Measurements from ENCODE around the gene LCORL. TPM values are rescaled to one million over a fixed set of nuclear protein-coding genes. Genes with fewer than 3 reads are reported as not detected.
A peak's percentile ranks its signal among the peaks of the same experiment; 100 is the strongest.

LCORL gene
- total RNA-seq, 1 experiment from 2014 or later: 14.1 TPM

DNA sequence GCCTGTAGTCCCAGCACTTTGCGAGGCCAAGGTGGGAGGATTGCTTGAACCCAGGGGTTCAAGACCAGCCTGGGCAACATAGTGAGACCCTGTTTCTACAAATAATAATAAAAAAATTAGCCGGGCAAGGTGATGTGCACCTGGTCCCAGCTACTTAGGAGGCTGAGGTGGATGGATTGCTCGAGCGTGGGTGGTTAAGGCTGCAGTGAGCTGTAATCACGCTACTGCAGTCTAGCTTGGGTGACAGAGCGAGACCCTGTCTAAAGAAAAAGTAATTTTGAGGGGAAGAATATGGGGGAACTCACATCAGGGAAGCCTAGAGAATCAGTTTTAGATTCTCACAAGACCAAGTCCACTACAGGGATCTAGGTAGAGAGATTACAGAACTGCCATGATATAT is 28.9 kb upstream of the LCORL start:
- CTCF ChIA-PET: interaction anchor here (0.7 kb wide), 1 partner anchor 9 kb away, joined by 3 read pairs; no protein-coding TSS in a partner anchor
- no TSS peak for BruUV-seq (replicated peaks)

DNA sequence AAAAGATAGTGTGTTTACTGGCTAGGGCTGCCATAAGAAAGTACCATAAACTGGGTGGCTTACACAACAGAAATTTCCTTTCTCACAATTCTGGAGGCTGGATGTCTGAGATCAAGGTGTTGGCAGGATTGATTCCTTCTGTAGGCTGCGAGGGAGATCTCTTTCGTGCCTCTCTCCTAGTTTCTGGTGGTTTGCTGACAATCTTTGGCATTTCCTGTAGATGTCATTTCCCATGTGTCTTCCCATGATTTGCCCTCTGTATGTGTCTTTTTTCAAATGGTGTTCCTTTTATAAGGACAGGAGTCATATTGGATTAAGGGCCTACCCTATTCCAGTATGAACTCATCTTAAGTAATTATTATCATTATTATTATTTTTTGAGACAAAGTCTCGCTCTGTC is 27.9 kb upstream of the LCORL start:
- ChIA-PET POLR2A (no interaction called here), CTCF (no interaction called here)
- DNase-seq (ENCODE audit: unreplicated experiment): no peak
- Mint-ChIP-seq H3K4me3 (ENCODE audit: unreplicated experiment) (no peak overlapping the region), H3K27ac (ENCODE audit: low read depth, unreplicated experiment) (no peak overlapping the region), H3K27me3 (ENCODE audit: insufficient read depth, unreplicated experiment) (no peaks in the 10 kb centered on the region), H3K4me1 (ENCODE audit: insufficient read depth, unreplicated experiment) (peaks cover 6% of the 10 kb centered on the region), H3K36me3 (ENCODE audit: insufficient read depth, unreplicated experiment) (no peaks in the 10 kb centered on the region), H3K9me3 (ENCODE audit: unreplicated experiment) (no peaks in the 10 kb centered on the region)
- TF ChIP-seq, protein P1, sequence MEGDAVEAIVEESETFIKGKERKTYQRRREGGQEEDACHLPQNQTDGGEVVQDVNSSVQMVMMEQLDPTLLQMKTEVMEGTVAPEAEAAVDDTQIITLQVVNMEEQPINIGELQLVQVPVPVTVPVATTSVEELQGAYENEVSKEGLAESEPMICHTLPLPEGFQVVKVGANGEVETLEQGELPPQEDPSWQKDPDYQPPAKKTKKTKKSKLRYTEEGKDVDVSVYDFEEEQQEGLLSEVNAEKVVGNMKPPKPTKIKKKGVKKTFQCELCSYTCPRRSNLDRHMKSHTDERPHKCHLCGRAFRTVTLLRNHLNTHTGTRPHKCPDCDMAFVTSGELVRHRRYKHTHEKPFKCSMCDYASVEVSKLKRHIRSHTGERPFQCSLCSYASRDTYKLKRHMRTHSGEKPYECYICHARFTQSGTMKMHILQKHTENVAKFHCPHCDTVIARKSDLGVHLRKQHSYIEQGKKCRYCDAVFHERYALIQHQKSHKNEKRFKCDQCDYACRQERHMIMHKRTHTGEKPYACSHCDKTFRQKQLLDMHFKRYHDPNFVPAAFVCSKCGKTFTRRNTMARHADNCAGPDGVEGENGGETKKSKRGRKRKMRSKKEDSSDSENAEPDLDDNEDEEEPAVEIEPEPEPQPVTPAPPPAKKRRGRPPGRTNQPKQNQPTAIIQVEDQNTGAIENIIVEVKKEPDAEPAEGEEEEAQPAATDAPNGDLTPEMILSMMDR (IDR thresholded peaks at IDR 0.05; ENCODE audit: unreplicated experiment): no peak
- BruUV-seq (replicated peaks): no TSS peak
- intact Hi-C loops (cut with micrococcal nuclease): no loop called here

More for the DNA sequence above, 28.9 kb upstream of the LCORL start:
- Mint-ChIP-seq H3K27ac (ENCODE audit: low read depth, unreplicated experiment) (no peak overlapping the region), H3K4me3 (ENCODE audit: unreplicated experiment) (no peak overlapping the region), H3K27me3 (ENCODE audit: insufficient read depth, unreplicated experiment) (no peaks in the 10 kb centered on the region), H3K9me3 (ENCODE audit: unreplicated experiment) (peaks cover 5% of the 10 kb centered on the region), H3K4me1 (ENCODE audit: insufficient read depth, unreplicated experiment) (peaks cover 6% of the 10 kb centered on the region), H3K36me3 (ENCODE audit: insufficient read depth, unreplicated experiment) (no peaks in the 10 kb centered on the region)
- no peak for DNase-seq (ENCODE audit: unreplicated experiment)
- POLR2A ChIA-PET: interaction anchor here (1.2 kb wide), 1 partner anchor 29 kb away, joined by 4 read pairs; the partner anchor contains the start of gene LCORL
- TF ChIP-seq, protein P1 (IDR thresholded peaks at IDR 0.05; ENCODE audit: unreplicated experiment): no peak
- intact Hi-C loops (cut with micrococcal nuclease): no loop called here

DNA sequence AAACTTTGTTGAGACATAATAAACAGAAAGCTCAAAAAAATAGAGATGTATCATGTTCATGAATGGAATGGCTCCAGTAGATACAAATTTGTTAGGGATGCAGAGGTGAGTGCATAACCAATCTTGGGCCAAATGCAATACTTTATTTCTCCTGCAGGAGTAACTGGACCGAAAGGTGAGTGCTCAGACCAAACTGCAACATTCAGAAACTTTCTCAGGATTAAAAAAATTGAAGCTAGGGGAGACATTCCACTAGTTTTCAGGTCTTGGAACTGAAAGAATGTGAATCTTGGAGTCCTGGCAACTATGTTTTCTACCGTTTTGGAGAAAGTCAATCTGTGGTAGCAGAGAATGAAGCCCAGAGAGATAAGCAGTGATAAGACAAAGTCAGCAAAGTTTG is 21.2 kb upstream of the LCORL start:
- no TSS peak for BruUV-seq (replicated peaks)
- TF ChIP-seq, protein P1 (IDR thresholded peaks at IDR 0.05; ENCODE audit: unreplicated experiment): no peak
- Mint-ChIP-seq H3K36me3 (ENCODE audit: insufficient read depth, unreplicated experiment) (no peaks in the 10 kb centered on the region), H3K4me3 (ENCODE audit: unreplicated experiment) (no peak overlapping the region), H3K9me3 (ENCODE audit: unreplicated experiment) (no peaks in the 10 kb centered on the region), H3K27me3 (ENCODE audit: insufficient read depth, unreplicated experiment) (no peaks in the 10 kb centered on the region), H3K4me1 (ENCODE audit: insufficient read depth, unreplicated experiment) (peaks cover 5% of the 10 kb centered on the region), H3K27ac (ENCODE audit: low read depth, unreplicated experiment) (no peak overlapping the region)
- CTCF ChIA-PET: no interaction called here
- POLR2A ChIA-PET: no interaction called here
- intact Hi-C loops (cut with micrococcal nuclease): no loop called here
- peak; percentile 20 for DNase-seq (ENCODE audit: unreplicated experiment)

DNA sequence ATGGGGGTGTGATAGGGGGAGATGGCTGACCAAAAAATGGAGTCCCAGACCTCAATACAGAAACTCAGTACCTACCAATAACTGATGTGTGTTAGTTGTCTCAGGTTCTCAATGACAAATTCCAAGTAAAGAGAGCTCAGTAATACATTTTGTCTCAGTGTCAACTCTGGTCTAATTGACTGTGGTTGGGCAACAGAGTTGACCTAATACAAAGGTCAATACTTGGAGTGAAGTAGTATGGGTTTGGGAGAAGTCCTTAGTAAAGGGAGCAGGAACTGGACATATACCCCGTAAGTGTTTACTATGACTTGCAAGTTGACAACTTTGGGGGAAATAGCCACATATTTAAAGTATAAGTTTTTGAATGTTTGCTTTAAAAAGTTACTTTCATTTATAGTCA is 20.5 kb upstream of the LCORL start:
- no peaks in the 10 kb centered on the region for H3K9me3 Mint-ChIP-seq (ENCODE audit: unreplicated experiment)
- intact Hi-C loops (cut with micrococcal nuclease): no loop called here
- ChIA-PET POLR2A (no interaction called here), CTCF (no interaction called here)
- no peak for DNase-seq (ENCODE audit: unreplicated experiment)
- BruUV-seq (replicated peaks): no TSS peak
- H3K27ac Mint-ChIP-seq (ENCODE audit: low read depth, unreplicated experiment): no peak overlapping the region
- peaks cover 5% of the 10 kb centered on the region for H3K4me1 Mint-ChIP-seq (ENCODE audit: insufficient read depth, unreplicated experiment)
- TF ChIP-seq, protein P1 (IDR thresholded peaks at IDR 0.05; ENCODE audit: unreplicated experiment): no peak
- no peak overlapping the region for H3K4me3 Mint-ChIP-seq (ENCODE audit: unreplicated experiment)
- H3K36me3 Mint-ChIP-seq (ENCODE audit: insufficient read depth, unreplicated experiment): no peaks in the 10 kb centered on the region
- H3K27me3 Mint-ChIP-seq (ENCODE audit: insufficient read depth, unreplicated experiment): no peaks in the 10 kb centered on the region

All from MCF 10A (cell line).